Upper lobe of left lung (tissue), 6 donors: ENCODE results near the gene SIDT2. TPM values are rescaled to one million over a fixed set of nuclear protein-coding genes. Genes with fewer than 3 reads are reported as not detected.
A peak's percentile ranks its signal among the peaks of the same experiment; 100 is the strongest.

Experiments used
- ATAC-seq, 2 donors: fragments of 200-7000 bp; cut with Tn5 transposase; one replicate each; pipeline ENCODE4 v1.9.1; 2022; ENCODE audit warnings: mild to moderate bottlenecking in 2 of 2, moderate library complexity in 2 of 2; ENCODE audit not compliant: low FRiP score in 2 of 2
- DNase-seq, 2 donors: peaks; one replicate each; pipeline ENCODE4 v3.0.0-alpha.2; 2019 to 2020
- H3K27ac ChIP-seq, 4 donors: fragments of 200-600 bp; sonication (generic); one replicate each; pipeline ENCODE4 v1.5.1; 2016 to 2019
- H3K27me3 ChIP-seq, 4 donors: fragments of 200-600 bp; sonication (generic); one replicate each; pipeline ENCODE4 v1.5.1; 2017 to 2019
- H3K36me3 ChIP-seq, 4 donors: fragments of 200-600 bp; sonication (generic); one replicate each; pipeline ENCODE4 v1.5.1; 2016 to 2019
- H3K4me1 ChIP-seq, 4 donors: fragments of 200-600 bp; sonication (generic); one replicate each; pipeline ENCODE4 v1.5.1; 2018 to 2019
- H3K4me3 ChIP-seq, 4 donors: fragments of 200-600 bp; sonication (generic); one replicate each; pipeline ENCODE4 v1.5.1; 2017 to 2019; ENCODE audit warnings: mild to moderate bottlenecking in 2 of 4, moderate library complexity in 1 of 4
- H3K9me3 ChIP-seq, 4 donors: fragments of 200-600 bp; sonication (generic); one replicate each; pipeline ENCODE4 v1.5.1; 2018 to 2019
- CTCF ChIP-seq, 6 experiments: fragments of 450-650 bp in 4 of 6; fragments of 200-600 bp in 2 of 6; sonication (generic) in 2 of 6; IDR thresholded peaks; one replicate each; pipeline ENCODE4 v1.5.1; 2016 to 2019; ENCODE audit warnings: antibody characterized with exemption in 6 of 6
- EP300 ChIP-seq, 4 donors: sonication (generic); formaldehyde crosslinking; IDR thresholded peaks; one replicate each; pipeline ENCODE4 v1.5.1; 2017; ENCODE audit warnings: antibody characterized with exemption in 4 of 4, control low read depth in 2 of 4
- POLR2A ChIP-seq, 4 donors: fragments of 450-650 bp; IDR thresholded peaks; one replicate each; pipeline ENCODE4 v1.5.1; 2016 to 2017; ENCODE audit warnings: antibody characterized with exemption in 4 of 4, mild to moderate bottlenecking in 2 of 4
- POLR2AphosphoS5 ChIP-seq, 2 donors: sonication (generic); formaldehyde crosslinking; IDR thresholded peaks; one replicate each; pipeline ENCODE4 v1.5.1; 2017; ENCODE audit warnings: antibody characterized with exemption in 2 of 2
- WGBS, 2 donors: methylation state at CpG; one replicate each; pipeline ENCODE4 v1.1.5; 2017 to 2018; 5-methylcytosine and 5-hydroxymethylcytosine counted together
- total RNA-seq, 6 donors: library from RNA; depleted of rRNA in 4 of 6; stranded (reverse); fragments of >200 nt in 4 of 6; gene quantifications; one replicate each; pipeline versions ENCODE4 v1.1.0 to v1.2.1, GENCODE V29; 2016 to 2021
- donor health status: DM: no; HTN: no; CAD: no; lungs with moderate emphysema.
- donor health status: DM: no; HTN: yes; CAD: no; lungs with severe emphysema.

Gene SIDT2
- total RNA-seq, 6 donors from 2014 or later = 62.8 to 287 (median 153) TPM

GRCh38 chr11:117177534-117178209 lies 871 bp upstream of the SIDT2 start:
- Histone ChIP-seq H3K36me3 (peaks cover 0 to 9% (median 7%) of the 10 kb centered on the region in 4 donors), H3K9me3 (no peaks in the 10 kb centered on the region), H3K27ac (peak overlapping the region; percentile 85 to 99 (median 96)), H3K4me1 (peaks cover 26 to 41% (median 36%) of the 10 kb centered on the region in 4 donors), H3K4me3 (peak overlapping the region in 3 of 4 donors; percentile 80 to 97 (median 82)), H3K27me3 (no peaks in the 10 kb centered on the region)
- WGBS, 2 donors = 73 to 77% methylated on average over 10 of the region's 10 CpGs
- no peak for ATAC-seq
- DNase-seq = peak in 1 of 2 donors; percentile 18
- no peak for TF ChIP-seq EP300 (IDR thresholded peaks at IDR 0.05)
- TF ChIP-seq CTCF (IDR thresholded peaks at IDR 0.05) = no peak
- no peak for TF ChIP-seq POLR2AphosphoS5 (IDR thresholded peaks at IDR 0.05)
- TF ChIP-seq POLR2A (IDR thresholded peaks at IDR 0.05) = no peak

GRCh38 chr11:117179048-117179999 lies 781 bp downstream of the SIDT2 start:
- peak; percentile 39 to 92 for DNase-seq
- 3 to 4% methylated on average over 11 to 17 of the region's 39 CpGs for WGBS, 2 donors
- peak overlapping the region; percentile 85 to 99 (median 96) for H3K27ac ChIP-seq
- H3K36me3 ChIP-seq = peaks cover 0 to 23% (median 15%) of the 10 kb centered on the region in 4 donors
- H3K9me3 ChIP-seq = no peaks in the 10 kb centered on the region
- peak; percentile 56 to 65 for ATAC-seq
- H3K27me3 ChIP-seq = no peaks in the 10 kb centered on the region
- peak overlapping the region; percentile 80 to 98 (median 90) for H3K4me3 ChIP-seq
- TF ChIP-seq POLR2A (IDR thresholded peaks at IDR 0.05) = peak in 1 of 4 donors; percentile 20
- TF ChIP-seq EP300 (IDR thresholded peaks at IDR 0.05) = no peak
- H3K4me1 ChIP-seq = peaks cover 19 to 32% (median 29%) of the 10 kb centered on the region in 4 donors

GRCh38 chr11:117180020-117180419 lies 1.5 kb downstream of the SIDT2 start:
- H3K4me3 ChIP-seq = peak overlapping the region in 3 of 4 donors; percentile 80 to 97 (median 82)
- ATAC-seq = no peak
- H3K4me1 ChIP-seq = peaks cover 19 to 34% (median 33%) of the 10 kb centered on the region in 4 donors
- H3K9me3 ChIP-seq = no peaks in the 10 kb centered on the region
- H3K27ac ChIP-seq = peak overlapping the region; percentile 85 to 99 (median 96)
- peak in 1 of 2 donors; percentile 18 for DNase-seq
- H3K36me3 ChIP-seq = peaks cover 0 to 24% (median 15%) of the 10 kb centered on the region in 4 donors
- TF ChIP-seq POLR2AphosphoS5 (IDR thresholded peaks at IDR 0.05) (no peak), POLR2A (IDR thresholded peaks at IDR 0.05) (peak in 1 of 4 donors; percentile 14), EP300 (IDR thresholded peaks at IDR 0.05) (no peak), CTCF (IDR thresholded peaks at IDR 0.05) (no peak)
- H3K27me3 ChIP-seq = no peaks in the 10 kb centered on the region
- WGBS, 2 donors = 45 to 50% methylated on average over 4 of the region's 4 CpGs

- peak; percentile 47 to 59 for ATAC-seq
Measured at GRCh38 chr11:117180661-117181585, 2.4 kb downstream of the SIDT2 start.

More at GRCh38 chr11:117180661-117181585, 2.4 kb downstream of the SIDT2 start:
- DNase-seq = peak in 1 of 2 donors; percentile 82
- TF ChIP-seq CTCF (IDR thresholded peaks at IDR 0.05) (peak; percentile 26 to 81 (median 61)), EP300 (IDR thresholded peaks at IDR 0.05) (no peak), POLR2A (IDR thresholded peaks at IDR 0.05) (no peak), POLR2AphosphoS5 (IDR thresholded peaks at IDR 0.05) (no peak)
- no peaks in the 10 kb centered on the region for H3K27me3 ChIP-seq
- no peaks in the 10 kb centered on the region for H3K9me3 ChIP-seq
- WGBS, 2 donors = 58 to 80% methylated on average over 7 to 22 of the region's 22 CpGs
- H3K4me1 ChIP-seq = peaks cover 19 to 37% (median 34%) of the 10 kb centered on the region in 4 donors
- peaks cover 0 to 26% (median 17%) of the 10 kb centered on the region in 4 donors for H3K36me3 ChIP-seq
- H3K27ac ChIP-seq = peak overlapping the region in 1 of 4 donors; percentile 93
- peak overlapping the region in 1 of 4 donors; percentile 80 for H3K4me3 ChIP-seq
